Ishikawa (cell line): Measurements from ENCODE around the gene FBXL3.

ENCODE experiments used
- CEBPB ChIP-seq: IDR thresholded peaks from 2 replicates; pipeline ENCODE4 v1.6.1; 2012
- CREB1 ChIP-seq: IDR thresholded peaks from 2 replicates; pipeline ENCODE4 v1.6.1; 2012; ENCODE audit warnings: low read depth
- EGR1 ChIP-seq: IDR thresholded peaks from 2 replicates; pipeline ENCODE4 v1.6.1; 2012
- EP300 ChIP-seq: IDR thresholded peaks from 2 replicates; pipeline ENCODE4 v1.6.1; 2012; ENCODE audit warnings: borderline replicate concordance
- FOXM1 ChIP-seq: IDR thresholded peaks from 2 replicates; pipeline ENCODE4 v1.6.1; 2012; ENCODE audit warnings: low read depth, borderline replicate concordance
- NFIC ChIP-seq: IDR thresholded peaks from 2 replicates; pipeline ENCODE4 v1.6.1; 2012
- RAD21 ChIP-seq: IDR thresholded peaks from 2 replicates; pipeline ENCODE4 v1.6.1; 2012; ENCODE audit warnings: low read depth
- TAF1 ChIP-seq: IDR thresholded peaks from 2 replicates; pipeline ENCODE4 v1.6.1; 2012; ENCODE audit warnings: low read depth, mild to moderate bottlenecking
- TCF12 ChIP-seq: IDR thresholded peaks from 2 replicates; pipeline ENCODE4 v1.6.1; 2012; ENCODE audit warnings: low read depth
- TEAD4 ChIP-seq: IDR thresholded peaks from 2 replicates; pipeline ENCODE4 v1.6.1; 2012
- USF1 ChIP-seq: IDR thresholded peaks from 2 replicates; pipeline ENCODE4 v1.6.1; 2012
- YY1 ChIP-seq: IDR thresholded peaks from 2 replicates; pipeline ENCODE4 v1.6.1; 2012; ENCODE audit warnings: low read depth
- ZBTB7A ChIP-seq: IDR thresholded peaks from 2 replicates; pipeline ENCODE4 v1.6.1; 2012; ENCODE audit warnings: low read depth
- TF ChIP-seq, protein P1 (sequence below): IDR thresholded peaks from 2 replicates; pipeline ENCODE4 v1.6.1; 2012; ENCODE audit warnings: low read depth, mild to moderate bottlenecking
- TF ChIP-seq, protein P2 (sequence below): IDR thresholded peaks from 2 replicates; pipeline ENCODE4 v1.6.1; 2012

The FBXL3 gene

DNA sequence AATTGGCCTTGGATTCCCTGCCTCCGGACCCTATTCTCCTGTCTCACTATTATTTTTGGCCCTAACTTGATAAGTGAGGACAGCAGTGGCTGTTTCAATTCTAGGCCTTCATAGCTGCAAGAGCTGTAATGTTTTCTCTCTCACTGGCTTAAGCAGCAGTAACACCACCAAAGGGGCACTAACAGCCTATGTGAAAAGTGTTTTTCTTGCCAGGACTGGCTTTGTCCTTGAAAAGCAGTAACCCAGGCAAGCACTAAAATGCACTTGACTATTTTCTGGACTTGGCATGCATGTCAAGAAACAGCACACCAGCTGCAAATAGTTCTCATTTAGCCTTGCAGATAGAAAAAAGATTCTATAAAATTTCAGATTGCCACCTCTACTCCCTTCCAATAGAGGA is 9.3 kb upstream of the FBXL3 start:
- TF ChIP-seq NFIC = no peak

GRCh38 chr13:77034881-77035280 is 7.9 kb upstream of the FBXL3 start:
- TF ChIP-seq, protein P1, sequence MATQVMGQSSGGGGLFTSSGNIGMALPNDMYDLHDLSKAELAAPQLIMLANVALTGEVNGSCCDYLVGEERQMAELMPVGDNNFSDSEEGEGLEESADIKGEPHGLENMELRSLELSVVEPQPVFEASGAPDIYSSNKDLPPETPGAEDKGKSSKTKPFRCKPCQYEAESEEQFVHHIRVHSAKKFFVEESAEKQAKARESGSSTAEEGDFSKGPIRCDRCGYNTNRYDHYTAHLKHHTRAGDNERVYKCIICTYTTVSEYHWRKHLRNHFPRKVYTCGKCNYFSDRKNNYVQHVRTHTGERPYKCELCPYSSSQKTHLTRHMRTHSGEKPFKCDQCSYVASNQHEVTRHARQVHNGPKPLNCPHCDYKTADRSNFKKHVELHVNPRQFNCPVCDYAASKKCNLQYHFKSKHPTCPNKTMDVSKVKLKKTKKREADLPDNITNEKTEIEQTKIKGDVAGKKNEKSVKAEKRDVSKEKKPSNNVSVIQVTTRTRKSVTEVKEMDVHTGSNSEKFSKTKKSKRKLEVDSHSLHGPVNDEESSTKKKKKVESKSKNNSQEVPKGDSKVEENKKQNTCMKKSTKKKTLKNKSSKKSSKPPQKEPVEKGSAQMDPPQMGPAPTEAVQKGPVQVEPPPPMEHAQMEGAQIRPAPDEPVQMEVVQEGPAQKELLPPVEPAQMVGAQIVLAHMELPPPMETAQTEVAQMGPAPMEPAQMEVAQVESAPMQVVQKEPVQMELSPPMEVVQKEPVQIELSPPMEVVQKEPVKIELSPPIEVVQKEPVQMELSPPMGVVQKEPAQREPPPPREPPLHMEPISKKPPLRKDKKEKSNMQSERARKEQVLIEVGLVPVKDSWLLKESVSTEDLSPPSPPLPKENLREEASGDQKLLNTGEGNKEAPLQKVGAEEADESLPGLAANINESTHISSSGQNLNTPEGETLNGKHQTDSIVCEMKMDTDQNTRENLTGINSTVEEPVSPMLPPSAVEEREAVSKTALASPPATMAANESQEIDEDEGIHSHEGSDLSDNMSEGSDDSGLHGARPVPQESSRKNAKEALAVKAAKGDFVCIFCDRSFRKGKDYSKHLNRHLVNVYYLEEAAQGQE = no peak
- no peak for TF ChIP-seq EP300
- TF ChIP-seq RAD21 = no peak
- TF ChIP-seq EGR1 = no peak
- no peak for TF ChIP-seq TEAD4
- TF ChIP-seq CEBPB = no peak
- TF ChIP-seq NFIC = no peak

- TF ChIP-seq, protein P2, sequence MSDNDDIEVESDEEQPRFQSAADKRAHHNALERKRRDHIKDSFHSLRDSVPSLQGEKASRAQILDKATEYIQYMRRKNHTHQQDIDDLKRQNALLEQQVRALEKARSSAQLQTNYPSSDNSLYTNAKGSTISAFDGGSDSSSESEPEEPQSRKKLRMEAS = no peak
- TF ChIP-seq YY1 (no peak), CEBPB (no peak), FOXM1 (no peak), CREB1 (no peak), TCF12 (no peak), EGR1 (no peak)
Measured at GRCh38 chr13:77033717-77034302, 6.9 kb upstream of the FBXL3 start.

DNA sequence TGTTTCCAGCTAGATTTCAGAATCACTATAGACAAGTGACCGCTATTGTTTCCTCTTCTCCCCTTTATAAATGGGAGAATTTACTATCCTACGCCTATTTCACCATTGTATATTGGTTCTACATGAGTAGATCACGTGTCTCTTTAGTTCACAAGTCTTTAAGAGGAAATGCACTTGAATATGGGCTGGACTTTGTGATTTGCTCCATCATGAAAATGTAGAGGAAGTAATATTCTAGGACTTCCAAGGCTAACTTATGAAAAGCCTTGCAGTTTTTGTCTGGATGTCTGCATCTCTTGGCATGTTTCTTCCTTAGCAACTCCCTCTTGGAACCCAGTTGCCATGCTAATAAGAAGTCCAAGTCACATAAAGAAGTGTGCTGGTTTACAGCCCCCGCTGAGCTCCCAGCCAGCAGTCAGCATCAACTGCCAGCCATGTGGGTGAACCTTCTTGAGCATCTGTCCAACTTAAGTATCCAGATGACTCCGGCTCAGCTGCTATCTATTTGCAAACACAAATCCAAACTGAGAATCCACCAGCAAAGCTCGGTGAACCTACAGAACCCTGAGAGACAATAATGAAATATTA is 4.8 kb upstream of the FBXL3 start:
- TF ChIP-seq, protein P2 = no peak
- no peak for TF ChIP-seq RAD21

GRCh38 chr13:77029436-77029835 is 2.5 kb upstream of the FBXL3 start:
- TF ChIP-seq RAD21 = no peak
- TF ChIP-seq, protein P1 = no peak
- TF ChIP-seq NFIC = no peak
- TF ChIP-seq TEAD4 = peak; percentile 71

DNA sequence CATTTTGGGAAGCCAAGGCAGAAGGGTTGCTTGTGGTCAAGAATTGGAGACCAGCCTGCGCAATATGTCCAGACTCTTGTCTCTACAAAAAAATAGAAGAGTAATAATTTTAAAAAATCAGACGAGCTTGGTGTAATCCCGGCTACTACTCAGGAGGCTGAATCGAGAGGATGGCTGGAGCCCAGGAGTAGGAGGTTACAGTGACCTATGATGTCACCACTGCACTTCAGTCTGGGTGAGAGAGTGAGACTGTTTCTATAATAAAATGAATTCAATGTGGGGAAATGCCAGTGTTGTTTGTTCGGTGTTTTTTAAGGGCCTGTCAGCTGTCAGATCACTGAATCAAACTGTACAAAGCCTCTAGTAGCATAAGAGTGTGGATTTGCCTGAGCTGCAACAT is 1.2 kb upstream of the FBXL3 start:
- TF ChIP-seq RAD21 = no peak
- TF ChIP-seq NFIC = no peak
- TF ChIP-seq EGR1 = no peak

- TF ChIP-seq TCF12 (peak; percentile 34; the same call in 1 of the 2 replicates), RAD21 (no peak), FOXM1 (no peak), EP300 (no peak), USF1 (no peak), YY1 (no peak), TAF1 (no peak), EGR1 (no peak), CREB1 (no peak), CEBPB (no peak), TEAD4 (0 out of 2 replicates have a peak, but pooled peaks have one; percentile 1), ZBTB7A (no peak), NFIC (no peak)
- TF ChIP-seq, protein P1 = no peak
- TF ChIP-seq, protein P2 = peak; percentile 93
Measured at GRCh38 chr13:77026255-77026860, 601 bp downstream of the FBXL3 start.
